H1 (cell line): Measurements from ENCODE around the gene ZNF100. TPM values are rescaled to one million over a fixed set of nuclear protein-coding genes. Genes with fewer than 3 reads are reported as not detected.

Experiments
- CTCF ChIA-PET: fragments of 300-600 bp; sonication (Branson Sonifier 250); formaldehyde crosslinking; loops from one replicate; lab custom pipeline; 2021; ENCODE audit not compliant: partially characterized antibody; lab: Charles Lee
- POLR2A ChIA-PET: fragments of 300-600 bp; sonication (Branson Sonifier 250); formaldehyde crosslinking; loops from one replicate; lab custom pipeline; 2021; ENCODE audit warnings: inconsistent platforms; ENCODE audit not compliant: partially characterized antibody; lab: Charles Lee
- DNase-seq, 2 experiments: peaks; one replicate each; pipeline versions ENCODE4 v3.0.0 to v3.0.0-alpha.2; 2010 to 2022; ENCODE audit warnings: low spot score in 2 of 2, low read depth in 1 of 2, mixed read lengths in 1 of 2
- FAIRE-seq: peaks from 2 replicates; lab custom pipeline; 2011; peaks lifted over from hg19 to GRCh38; lab: Jason Lieb, UNC
- H2AFZ ChIP-seq: 2 replicates; pipeline ENCODE4 v1.8.1; 2012; ENCODE audit warnings: low read length, inconsistent platforms
- H2AK5ac ChIP-seq: 2 replicates; pipeline ENCODE4 v1.6.1; 2013; ENCODE audit warnings: low read depth, low read length
- H2BK120ac ChIP-seq: replicated peaks from 2 replicates; pipeline ENCODE3; 2013; ENCODE audit warnings: low read depth, low read length, inconsistent platforms
- H2BK12ac ChIP-seq: 2 replicates; pipeline ENCODE4 v1.6.1; 2013; ENCODE audit warnings: low read depth, low read length
- H2BK15ac ChIP-seq: 2 replicates; pipeline ENCODE4 v1.6.1; 2013; ENCODE audit warnings: low read length
- H2BK20ac ChIP-seq: 2 replicates; pipeline ENCODE4 v1.6.1; 2013; ENCODE audit warnings: low read length
- H2BK5ac ChIP-seq: 2 replicates; pipeline ENCODE4 v1.6.1; 2013; ENCODE audit warnings: low read depth, low read length
- H3K14ac ChIP-seq: 2 replicates; pipeline ENCODE4 v1.6.1; 2013; ENCODE audit warnings: inconsistent platforms; ENCODE audit not compliant: insufficient read length
- H3K18ac ChIP-seq: 2 replicates; pipeline ENCODE4 v1.6.1; 2013; ENCODE audit warnings: low read length; ENCODE audit errors: extremely low read depth
- H3K23ac ChIP-seq: 2 replicates; pipeline ENCODE4 v1.6.1; 2013; ENCODE audit warnings: inconsistent platforms; ENCODE audit not compliant: insufficient read length
- H3K23me2 ChIP-seq: 2 replicates; pipeline ENCODE4 v1.6.1; 2013; ENCODE audit warnings: low read depth, low read length
- H3K27ac ChIP-seq: 2 replicates; pipeline ENCODE4 v1.6.1; 2011; ENCODE audit warnings: low read depth, low read length, inconsistent platforms
- H3K27me3 ChIP-seq, 4 experiments: replicated peaks in 1 of 4; 1 replicate in 1 of 4; 2 replicates in 3 of 4; pipeline versions ENCODE4 v1.6.1 to v1.8.1; 2011 to 2013; ENCODE audit warnings: low read length in 3 of 4, mild to moderate bottlenecking in 3 of 4, inconsistent platforms in 2 of 4, mixed read lengths in 2 of 4, moderate library complexity in 1 of 4; ENCODE audit not compliant: control insufficient read depth in 3 of 4, insufficient read depth in 3 of 4; ENCODE audit errors: extremely low read depth in 1 of 4
- H3K36me3 ChIP-seq, 4 experiments: 2 replicates each; pipeline versions ENCODE4 v1.6.1 to v1.8.1; 2011 to 2013; ENCODE audit warnings: mild to moderate bottlenecking in 4 of 4, low read length in 3 of 4, moderate library complexity in 2 of 4, control low read depth in 1 of 4, inconsistent platforms in 1 of 4; ENCODE audit not compliant: insufficient read depth in 4 of 4, control insufficient read depth in 2 of 4
- H3K4ac ChIP-seq: replicated peaks from 2 replicates; pipeline ENCODE3; 2013; ENCODE audit warnings: low read length, low read depth, mixed read lengths, inconsistent platforms; ENCODE audit not compliant: insufficient read length
- H3K4me1 ChIP-seq, 4 experiments: replicated peaks in 1 of 4; 1 replicate in 1 of 4; 2 replicates in 3 of 4; pipeline versions ENCODE4 v1.6.1 to v1.8.1; 2011 to 2013; ENCODE audit warnings: low read length in 3 of 4, inconsistent platforms in 2 of 4, mixed read lengths in 1 of 4; ENCODE audit not compliant: insufficient read depth in 4 of 4, control insufficient read depth in 3 of 4
- H3K4me2 ChIP-seq, 2 experiments: 2 replicates each; pipeline versions ENCODE4 v1.6.1 to v1.8.1; 2011 to 2013; ENCODE audit warnings: low read depth in 2 of 2, low read length in 2 of 2, control low read depth in 1 of 2, inconsistent platforms in 1 of 2, mild to moderate bottlenecking in 1 of 2; ENCODE audit not compliant: insufficient read depth in 1 of 2
- H3K4me3 ChIP-seq, 4 experiments: fragments of 200-600, 300-600 bp in 1 of 4; sonication (generic), shearing (Covaris generic), sonication (Bioruptor Twin) in 1 of 4; 2 replicates each; pipeline versions ENCODE4 v1.5.1 to v1.8.1; 2011 to 2016; ENCODE audit warnings: low read length in 4 of 4, low read depth in 3 of 4, control low read depth in 2 of 4, inconsistent platforms in 2 of 4, mild to moderate bottlenecking in 2 of 4, mixed read lengths in 1 of 4, moderate library complexity in 1 of 4; ENCODE audit not compliant: insufficient read depth in 2 of 4; ENCODE audit errors: extremely low read depth in 1 of 4
- H3K56ac ChIP-seq: replicated peaks from 2 replicates; pipeline ENCODE3; 2013; ENCODE audit warnings: low read depth, mild to moderate bottlenecking, mixed read lengths, low read length, inconsistent platforms; ENCODE audit not compliant: insufficient read length
- H3K79me1 ChIP-seq: 2 replicates; pipeline ENCODE4 v1.6.1; 2013; ENCODE audit warnings: low read depth, low read length, control low read depth
- H3K79me2 ChIP-seq, 2 experiments: 2 replicates each; pipeline versions ENCODE4 v1.6.1 to v1.8.1; 2012 to 2013; ENCODE audit warnings: low read length in 2 of 2, mild to moderate bottlenecking in 2 of 2, inconsistent platforms in 1 of 2; ENCODE audit not compliant: insufficient read depth in 2 of 2, control insufficient read depth in 1 of 2
- H3K9ac ChIP-seq, 4 experiments: replicated peaks in 1 of 4; 1 replicate in 1 of 4; 2 replicates in 3 of 4; pipeline versions ENCODE4 v1.6.1 to v1.8.1; 2011 to 2013; ENCODE audit warnings: low read depth in 3 of 4, low read length in 3 of 4, control low read depth in 2 of 4, mild to moderate bottlenecking in 2 of 4, moderate library complexity in 2 of 4, inconsistent platforms in 1 of 4; ENCODE audit errors: extremely low read depth in 1 of 4
- H3K9me3 ChIP-seq, 2 experiments: 2 replicates each; pipeline versions ENCODE4 v1.6.1 to v1.8.1; 2012 to 2013; ENCODE audit warnings: mild to moderate bottlenecking in 2 of 2, moderate library complexity in 2 of 2, control low read depth in 1 of 2, inconsistent platforms in 1 of 2, low read depth in 1 of 2, low read length in 1 of 2, mixed read lengths in 1 of 2; ENCODE audit not compliant: insufficient read depth in 2 of 2
- H4K20me1 ChIP-seq, 2 experiments: replicated peaks in 1 of 2; 2 replicates each; pipeline versions ENCODE3 to v1.8.1; 2011 to 2013; ENCODE audit warnings: inconsistent platforms in 2 of 2, low read length in 2 of 2, mild to moderate bottlenecking in 1 of 2; ENCODE audit not compliant: insufficient read depth in 2 of 2, control insufficient read depth in 1 of 2
- H4K5ac ChIP-seq: 2 replicates; pipeline ENCODE4 v1.6.1; 2013; ENCODE audit warnings: low read length, low read depth, mixed read lengths, inconsistent platforms; ENCODE audit not compliant: insufficient read length
- H4K8ac ChIP-seq: 2 replicates; pipeline ENCODE4 v1.8.0; 2013; ENCODE audit warnings: mild to moderate bottlenecking, moderate library complexity, low read length, inconsistent platforms; ENCODE audit not compliant: insufficient read depth; ENCODE audit errors: extremely low read depth
- H4K91ac ChIP-seq: replicated peaks from 2 replicates; pipeline ENCODE3; 2013; ENCODE audit warnings: low read length, mixed read lengths, inconsistent platforms; ENCODE audit not compliant: insufficient read length
- ATF3 ChIP-seq: IDR thresholded peaks from 2 replicates; pipeline ENCODE4 v1.6.1; 2011; ENCODE audit warnings: low read depth, mild to moderate bottlenecking, low read length; ENCODE audit not compliant: insufficient read depth
- CTCF ChIP-seq, 3 experiments: IDR thresholded peaks; 1 replicate in 2 of 3; 2 replicates in 1 of 3; pipeline versions ENCODE4 v1.5.1 to v1.6.1; 2011; ENCODE audit warnings: low read length in 3 of 3, mild to moderate bottlenecking in 3 of 3, inconsistent platforms in 2 of 3, low read depth in 1 of 3, moderate library complexity in 1 of 3; ENCODE audit not compliant: insufficient read depth in 1 of 3; ENCODE audit errors: control extremely low read depth in 1 of 3
- FOSL1 ChIP-seq: IDR thresholded peaks from 2 replicates; pipeline ENCODE4 v1.6.1; 2011; ENCODE audit warnings: mild to moderate bottlenecking, low read depth, low read length, moderate library complexity; ENCODE audit not compliant: insufficient read depth
- GTF2F1 ChIP-seq: IDR thresholded peaks from 2 replicates; pipeline ENCODE4 v1.6.1; 2012; ENCODE audit warnings: low read depth, low read length, improper control_type of control experiment, borderline replicate concordance
- JUND ChIP-seq: IDR thresholded peaks from 2 replicates; pipeline ENCODE4 v1.6.1; 2011; ENCODE audit warnings: mild to moderate bottlenecking, improper control_type of control experiment, low read length
- MAFK ChIP-seq: IDR thresholded peaks from 2 replicates; pipeline ENCODE4 v1.6.1; 2012; ENCODE audit warnings: low read depth, mild to moderate bottlenecking, improper control_type of control experiment, low read length
- RBBP5 ChIP-seq: IDR thresholded peaks from 2 replicates; pipeline ENCODE4 v1.7.1; 2012; ENCODE audit warnings: low read depth, mild to moderate bottlenecking, inconsistent platforms, low read length, moderate library complexity, borderline replicate concordance
- RXRA ChIP-seq: IDR thresholded peaks from 2 replicates; pipeline ENCODE4 v1.6.1; 2011; ENCODE audit warnings: low read depth, mild to moderate bottlenecking, low read length, moderate library complexity; ENCODE audit not compliant: insufficient read depth
- TBP ChIP-seq: IDR thresholded peaks from 2 replicates; pipeline ENCODE4 v1.6.1; 2011; ENCODE audit warnings: low read depth, low read length, improper control_type of control experiment
- USF2 ChIP-seq: IDR thresholded peaks from 2 replicates; pipeline ENCODE4 v1.6.1; 2011; ENCODE audit warnings: low read length, improper control_type of control experiment
- WGBS, 2 experiments: shearing (Covaris generic) in 1 of 2; methylation state at CpG; one replicate each; pipeline versions ENCODE4 v1.1.6 to v1.1.7; 2013 to 2015; ENCODE audit warnings: low lambda C conversion rate in 2 of 2, mixed read lengths in 2 of 2, inconsistent platforms in 1 of 2, low coverage in 1 of 2, missing lambda C conversion rate in 1 of 2; ENCODE audit not compliant: insufficient replicate concordance in 2 of 2, insufficient coverage in 1 of 2, insufficient read length in 1 of 2; ENCODE audit errors: extremely low coverage in 1 of 2, missing lambda C conversion rate in 1 of 2; 5-methylcytosine and 5-hydroxymethylcytosine counted together
- polyA plus RNA-seq, 7 experiments: library from polyadenylated mRNA; depleted of rRNA in 3 of 7; stranded (reverse) in 5 of 7; unstranded in 2 of 7; fragments of >200 nt in 5 of 7; fragments of 200-250 nt in 2 of 7; gene quantifications; 1 replicate in 5 of 7; 2 replicates in 1 of 7; 4 replicates in 1 of 7; pipeline versions ENCODE4 v1.2.1 to v1.2.3, GENCODE V29; 2011 to 2013; ENCODE audit warnings: missing spikeins in 2 of 7, mixed read lengths in 2 of 7
- total RNA-seq: library from RNA; stranded (reverse); fragmentation: NEBNext Ultra II Directional; extraction: Animal tissue kit (Norgen Biotek cat#: 25700); gene quantifications from 2 replicates; pipeline ENCODE4 v1.2.1, GENCODE V29; 2021

The ZNF100 gene
- total and polyA plus RNA-seq, 2 of the 8 experiments (the other 6 are each of a cell fraction or from before 2014, with no cell fraction given) = 4.9 to 30.8 TPM

GRCh38 chr19:21707065-21707464, 60.3 kb downstream of the ZNF100 start:
- Histone ChIP-seq H3K79me2 (no peaks in the 10 kb centered on the region), H3K4ac (no peak overlapping the region), H4K91ac (no peak overlapping the region), H3K4me3 (no peak overlapping the region), H3K56ac (no peak overlapping the region), H3K9ac (no peak overlapping the region), H3K23ac (no peak overlapping the region), H4K8ac (no peak overlapping the region), H3K9me3 (peaks cover 19 to 21% of the 10 kb centered on the region in 2 experiments; a peak in 3 of 4 replicates), H3K27me3 (no peaks in the 10 kb centered on the region), H3K14ac (no peak overlapping the region), H3K4me1 (peaks cover 2 to 16% (median 7%) of the 10 kb centered on the region in 4 experiments), H2AFZ (no peak overlapping the region), H3K4me2 (no peak overlapping the region), H2BK20ac (no peak overlapping the region), H3K79me1 (no peaks in the 10 kb centered on the region), H2BK12ac (no peak overlapping the region), H2BK5ac (no peak overlapping the region), H3K23me2 (no peaks in the 10 kb centered on the region), H4K5ac (no peak overlapping the region), H2AK5ac (no peak overlapping the region), H2BK120ac (no peak overlapping the region), H3K27ac (no peak overlapping the region), H2BK15ac (no peak overlapping the region), H3K18ac (no peak overlapping the region), H3K36me3 (peaks cover 0 to 3% (median 0%) of the 10 kb centered on the region in 4 experiments; a peak in 1 of 8 replicates), H4K20me1 (no peaks in the 10 kb centered on the region)
- DNase-seq (no peak), FAIRE-seq (no peak)
- CTCF ChIA-PET = no interaction called here
- WGBS, 2 experiments = 95% methylated on average over 4 of the region's 4 CpGs; no CpG with 5 or more reads in 1 of the 2 experiments
- POLR2A ChIA-PET = no interaction called here
- TF ChIP-seq TBP (no peak), GTF2F1 (no peak), RXRA (no peak), JUND (no peak), FOSL1 (no peak), CTCF (IDR thresholded peaks at IDR 0.05; ENCODE audit: control extremely low read depth in 1 of 3, insufficient read depth in 1 of 3, low read depth in 1 of 3, low read length in 3 of 3) (no peak), MAFK (no peak), ATF3 (no peak), RBBP5 (no peak), USF2 (no peak)
